ENCODE data around the gene CTU2. TPM values are rescaled to one million over a fixed set of nuclear protein-coding genes. Genes with fewer than 3 reads are reported as not detected.
A peak's percentile ranks its signal among the peaks of the same experiment; 100 is the strongest.

CTU2 gene
- total and polyA plus RNA-seq, 2 of the 8 experiments (the other 6 are each of a cell fraction or from before 2014, with no cell fraction given): 32.7 to 42.9 TPM

GRCh38 chr16:88716201-88716600 is 9.9 kb downstream of the CTU2 start:
- Histone ChIP-seq H3K79me1 (ENCODE audit: low read depth, low read length) (peaks cover 2% of the 10 kb centered on the region; the same call in 1 of the 2 replicates), H3K36me3 (ENCODE audit: control insufficient read depth in 2 of 4, insufficient read depth in 4 of 4, low read length in 3 of 4) (peaks cover 4 to 37% (median 22%) of the 10 kb centered on the region in 4 experiments; a peak in 5 of 8 replicates), H3K4me2 (ENCODE audit: insufficient read depth in 1 of 2, low read depth in 2 of 2, low read length in 2 of 2) (no peak overlapping the region), H2BK15ac (ENCODE audit: low read length) (no peak overlapping the region), H3K9ac (replicated peaks in 1 of 4; ENCODE audit: extremely low read depth in 1 of 4, low read depth in 3 of 4, low read length in 3 of 4) (no peak overlapping the region), H2BK12ac (ENCODE audit: low read depth, low read length) (no peak overlapping the region), H2AK5ac (ENCODE audit: low read depth, low read length) (no peak overlapping the region), H3K79me2 (ENCODE audit: control insufficient read depth in 1 of 2, insufficient read depth in 2 of 2, low read length in 2 of 2) (no peaks in the 10 kb centered on the region), H3K9me3 (ENCODE audit: insufficient read depth in 2 of 2, low read depth in 1 of 2, low read length in 1 of 2) (no peaks in the 10 kb centered on the region), H3K23ac (ENCODE audit: insufficient read length) (no peak overlapping the region), H3K14ac (ENCODE audit: insufficient read length) (no peak overlapping the region), H2BK5ac (ENCODE audit: low read depth, low read length) (no peak overlapping the region), H2AFZ (ENCODE audit: low read length) (no peak overlapping the region), H3K56ac (replicated peaks; ENCODE audit: insufficient read length, low read depth, low read length) (no peak overlapping the region), H2BK120ac (replicated peaks; ENCODE audit: low read depth, low read length) (no peak overlapping the region), H4K5ac (ENCODE audit: insufficient read length, low read depth, low read length) (no peak overlapping the region), H3K27ac (ENCODE audit: low read depth, low read length) (no peak overlapping the region), H3K4me3 (ENCODE audit: extremely low read depth in 1 of 4, insufficient read depth in 2 of 4, low read depth in 3 of 4, low read length in 4 of 4) (no peak overlapping the region), H3K18ac (ENCODE audit: extremely low read depth, low read length) (no peak overlapping the region), H4K8ac (ENCODE audit: extremely low read depth, insufficient read depth, low read length) (no peak overlapping the region), H4K20me1 (replicated peaks in 1 of 2; ENCODE audit: control insufficient read depth in 1 of 2, insufficient read depth in 2 of 2, low read length in 2 of 2) (peaks cover 6 to 16% of the 10 kb centered on the region in 2 experiments), H3K4me1 (replicated peaks in 1 of 4; ENCODE audit: control insufficient read depth in 3 of 4, insufficient read depth in 4 of 4, low read length in 3 of 4) (peaks cover 0 to 3% (median 0%) of the 10 kb centered on the region in 4 experiments; a peak in 1 of 7 replicates), H2BK20ac (ENCODE audit: low read length) (no peak overlapping the region), H4K91ac (replicated peaks; ENCODE audit: insufficient read length, low read length) (no peak overlapping the region), H3K27me3 (replicated peaks in 1 of 4; ENCODE audit: control insufficient read depth in 3 of 4, extremely low read depth in 1 of 4, insufficient read depth in 3 of 4, low read length in 3 of 4) (no peaks in the 10 kb centered on the region), H3K4ac (replicated peaks; ENCODE audit: insufficient read length, low read depth, low read length) (no peak overlapping the region), H3K23me2 (ENCODE audit: low read depth, low read length) (no peaks in the 10 kb centered on the region)
- POLR2A ChIA-PET (ENCODE audit: partially characterized antibody): interaction anchor here (0.6 to 1.4 kb wide), 5 partner anchors 8 to 94 kb away, joined by 3 to 5 read pairs (median 3); no protein-coding TSS in a partner anchor
- TF ChIP-seq GTF2F1 (IDR thresholded peaks at IDR 0.05; ENCODE audit: borderline replicate concordance, low read depth, low read length) (no peak), CHD2 (IDR thresholded peaks at IDR 0.05; ENCODE audit: low read length) (no peak), EZH2 (IDR thresholded peaks at IDR 0.05; ENCODE audit: low read depth, low read length, severe bottlenecking) (no peak), CBX5 (IDR thresholded peaks at IDR 0.05; ENCODE audit: low read depth, low read length) (no peak), HDAC2 (IDR thresholded peaks at IDR 0.05; ENCODE audit: borderline replicate concordance in 1 of 2, low read depth in 2 of 2, low read length in 2 of 2) (no peak), POLR2AphosphoS5 (IDR thresholded peaks at IDR 0.05; ENCODE audit: low read depth, low read length) (peak; percentile 9; the same call in 1 of the 2 replicates), EP300 (IDR thresholded peaks at IDR 0.05; ENCODE audit: borderline replicate concordance in 1 of 2, low read depth in 2 of 2, low read length in 2 of 2) (no peak)
- no peak for DNase-seq (ENCODE audit: low read depth in 1 of 2, low spot score in 2 of 2)
- 90% methylated on average over 15 of the region's 15 CpGs; no CpG with 5 or more reads in 1 of the 2 experiments for WGBS, 2 experiments (ENCODE audit: extremely low coverage in 1 of 2, insufficient coverage in 1 of 2, insufficient read length in 1 of 2, insufficient replicate concordance in 2 of 2, low coverage in 1 of 2, low lambda C conversion rate in 2 of 2, missing lambda C conversion rate in 1 of 2)
- no peak for FAIRE-seq
- CTCF ChIA-PET (ENCODE audit: partially characterized antibody): interaction anchor here (1.2 to 3.0 kb wide), 5 partner anchors 10 to 87 kb away, joined by 3 to 16 read pairs (median 7); partner anchors contain the start of genes CTU2 and RNF166

Measured in H1 (cell line).